DMS79 treated with DMSO at 0.1 percent for 48 hours (cell line): ENCODE measurements around the gene TPRG1L.

ENCODE experiments used
- DNase-seq: peaks from one replicate; lab custom pipeline; 2025; lab: John Stamatoyannopoulos, UW

Gene TPRG1L

GRCh38 chr1:3663999-3664699, 39.3 kb downstream of the TPRG1L start:
- peak; percentile 38 for DNase-seq

GRCh38 chr1:3664700-3665375, 40.0 kb downstream of the TPRG1L start:
- peak; percentile 83 for DNase-seq

- peak; percentile 58 for DNase-seq
Measured at GRCh38 chr1:3668148-3668547, 43.3 kb downstream of the TPRG1L start.

- DNase-seq = peak; percentile 97
Measured at GRCh38 chr1:3668585-3669300, 43.9 kb downstream of the TPRG1L start.

GRCh38 chr1:3669421-3669821, 44.6 kb downstream of the TPRG1L start:
- no peak for DNase-seq

GRCh38 chr1:3669971-3670431, 45.2 kb downstream of the TPRG1L start:
- DNase-seq = no peak

GRCh38 chr1:3670823-3671265, 46.0 kb downstream of the TPRG1L start:
- DNase-seq = no peak

GRCh38 chr1:3671371-3672180, 46.8 kb downstream of the TPRG1L start:
- no peak for DNase-seq

GRCh38 chr1:3672231-3672970, 47.6 kb downstream of the TPRG1L start:
- no peak for DNase-seq

GRCh38 chr1:3672971-3673361, 48.2 kb downstream of the TPRG1L start:
- no peak for DNase-seq

GRCh38 chr1:3673381-3674099, 48.7 kb downstream of the TPRG1L start:
- no peak for DNase-seq

GRCh38 chr1:3674100-3675094, 49.6 kb downstream of the TPRG1L start:
- no peak for DNase-seq

GRCh38 chr1:3675436-3675835, 50.6 kb downstream of the TPRG1L start:
- DNase-seq = no peak

- no peak for DNase-seq
Measured at GRCh38 chr1:3676581-3677470, 52.0 kb downstream of the TPRG1L start.

- no peak for DNase-seq
Measured at GRCh38 chr1:3677484-3677883, 52.7 kb downstream of the TPRG1L start.

GRCh38 chr1:3678361-3679097, 53.7 kb downstream of the TPRG1L start:
- no peak for DNase-seq

- DNase-seq = no peak
Measured at GRCh38 chr1:3679098-3679555, 54.3 kb downstream of the TPRG1L start.
